NOMO-1 treated with DMSO at 0.1 percent for 48 hours (cell line): ENCODE data around the gene HES1.
A peak's percentile ranks its signal among the peaks of the same experiment; 100 is the strongest.

Experiments
- DNase-seq: peaks from one replicate; lab custom pipeline; 2025; ENCODE audit not compliant: unreplicated experiment; lab: John Stamatoyannopoulos, UW

The HES1 gene

GRCh38 chr3:194101592-194102432, 34.1 kb upstream of the HES1 start:
- DNase-seq, result no peak

GRCh38 chr3:194102436-194102835, 33.5 kb upstream of the HES1 start:
- DNase-seq, result no peak

GRCh38 chr3:194103505-194103904, 32.4 kb upstream of the HES1 start:
- no peak for DNase-seq

GRCh38 chr3:194103983-194104751, 31.8 kb upstream of the HES1 start:
- DNase-seq, result peak; percentile 93

GRCh38 chr3:194105292-194105691, 30.7 kb upstream of the HES1 start:
- DNase-seq, result peak; percentile 16

GRCh38 chr3:194107107-194107506, 28.8 kb upstream of the HES1 start:
- no peak for DNase-seq

GRCh38 chr3:194109192-194109863, 26.6 kb upstream of the HES1 start:
- no peak for DNase-seq

- no peak for DNase-seq
Observed at GRCh38 chr3:194110483-194110882, 25.5 kb upstream of the HES1 start.

- DNase-seq, result no peak
Observed at GRCh38 chr3:194111336-194111735, 24.6 kb upstream of the HES1 start.

- no peak for DNase-seq
Observed at GRCh38 chr3:194112120-194113106, 23.5 kb upstream of the HES1 start.

GRCh38 chr3:194114123-194114522, 21.8 kb upstream of the HES1 start:
- no peak for DNase-seq

- no peak for DNase-seq
Observed at GRCh38 chr3:194117104-194117845, 18.7 kb upstream of the HES1 start.

GRCh38 chr3:194118920-194119319, 17.0 kb upstream of the HES1 start:
- no peak for DNase-seq

- no peak for DNase-seq
Observed at GRCh38 chr3:194119831-194120590, 15.9 kb upstream of the HES1 start.

- peak; percentile 97 for DNase-seq
Observed at GRCh38 chr3:194120789-194121770, 14.9 kb upstream of the HES1 start.

GRCh38 chr3:194121891-194122631, 13.9 kb upstream of the HES1 start:
- DNase-seq, result no peak

GRCh38 chr3:194123726-194124125, 12.2 kb upstream of the HES1 start:
- DNase-seq, result no peak
